HG02623 (cell line): ENCODE results near the gene MACROD2.
"Not testable (repeated sequence)": the region's sequence is repeated elsewhere in the genome, so short reads cannot be mapped to it uniquely, and the experiment has no call there.

Experiments
- ATAC-seq: cut with Tn5 transposase; IDR thresholded peaks from one replicate; pipeline ENCODE4 v1.9.1; 2021; ENCODE audit warnings: moderate library complexity; ENCODE audit not compliant: unreplicated experiment

Gene MACROD2

DNA sequence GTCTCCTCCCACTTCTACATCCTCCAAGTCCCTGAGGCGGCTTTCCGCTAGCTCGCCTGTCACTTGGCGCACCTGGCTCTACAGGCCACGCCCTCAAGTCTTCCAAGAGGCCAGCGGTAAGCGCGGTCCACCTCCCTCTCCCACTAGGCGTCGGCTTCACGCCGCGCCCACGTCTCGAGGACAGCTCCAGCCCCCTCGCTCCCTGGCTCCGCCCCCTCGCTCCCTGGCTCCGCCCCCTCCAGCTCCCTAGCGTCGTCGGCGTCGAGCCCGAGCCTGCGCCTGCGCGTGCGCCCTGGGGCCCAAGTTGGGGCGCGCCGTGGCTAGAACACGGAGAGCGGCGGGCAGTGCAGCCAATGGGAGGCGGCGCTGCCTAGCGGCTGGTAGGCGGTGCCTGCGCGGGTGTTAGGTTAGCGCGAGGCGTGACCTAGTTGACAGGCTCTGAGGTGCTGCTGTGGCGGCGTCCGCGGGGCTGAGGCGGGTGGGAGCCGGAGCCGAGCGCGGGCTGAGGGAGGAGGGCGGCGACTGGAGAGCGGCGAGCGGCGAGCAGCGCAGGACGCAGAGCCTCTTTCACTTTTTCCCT lies at the start of gene MACROD2:
TSS of gene MACROD2 (plus strand) at position 431 of the 580 bp plus-strand sequence.
- ATAC-seq: no peak

DNA sequence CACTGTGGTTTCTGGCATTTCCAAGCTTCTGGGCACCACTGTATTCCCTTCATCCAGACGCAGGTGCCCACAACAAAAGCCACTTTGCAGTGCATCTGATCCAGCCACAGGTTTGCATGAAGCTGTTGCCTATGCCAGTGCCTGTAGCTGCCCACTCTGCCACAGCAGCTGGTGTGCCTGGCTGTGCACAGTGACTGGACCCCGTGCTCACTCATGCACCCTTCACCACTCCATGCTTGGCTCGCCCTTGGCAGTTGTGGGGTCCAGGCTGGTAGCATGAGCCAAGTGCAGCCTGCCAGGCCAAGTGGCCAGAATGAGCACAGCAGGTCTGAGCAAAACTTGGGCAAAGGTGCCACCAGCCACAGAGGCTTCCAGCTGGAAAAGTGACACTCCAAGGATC lies 47.6 kb upstream of the MACROD2 start:
- ATAC-seq: no peak

- no peak for ATAC-seq
Measured at GRCh38 chr20:13953227-13953626, 42.1 kb upstream of the MACROD2 start.

DNA sequence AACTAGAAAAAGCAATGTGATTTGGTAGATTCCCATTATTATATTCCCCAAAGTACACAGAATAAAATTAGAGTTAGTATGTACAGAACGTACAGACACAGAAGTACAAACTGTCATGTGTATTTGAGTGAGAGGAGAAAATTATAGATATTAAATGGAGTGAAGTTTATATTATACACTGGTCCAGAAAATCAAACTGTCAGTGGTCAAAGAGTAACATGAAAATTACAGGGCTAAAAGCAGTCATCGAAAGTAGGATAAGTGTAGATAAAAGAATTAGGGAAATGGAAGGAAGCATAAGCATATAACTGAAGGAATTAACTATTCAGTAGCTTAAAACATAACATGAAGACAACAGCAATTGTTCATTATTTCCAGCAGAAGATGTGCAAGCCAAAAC lies 35.2 kb upstream of the MACROD2 start:
- no peak for ATAC-seq

- ATAC-seq: no peak
Measured at GRCh38 chr20:13960525-13960924, 34.8 kb upstream of the MACROD2 start.

DNA sequence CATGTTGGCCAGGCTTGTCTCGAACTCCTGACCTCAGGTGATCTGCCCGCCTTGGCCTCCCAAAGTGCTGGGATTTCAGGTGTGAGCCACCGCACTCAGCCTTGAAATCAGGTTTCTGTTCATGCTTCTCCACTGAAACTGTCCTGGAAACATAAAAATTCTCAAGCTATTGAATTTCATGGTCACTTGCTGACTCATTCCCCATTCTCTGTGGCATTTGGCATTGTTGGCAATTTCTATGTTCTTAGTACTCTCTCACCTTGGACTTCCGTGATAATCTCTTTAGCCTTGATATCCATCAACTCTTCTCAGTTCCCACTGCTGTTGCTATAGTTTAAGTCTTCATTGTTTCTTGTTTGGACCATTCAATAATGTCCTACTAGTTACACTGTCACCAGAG lies 11.1 kb upstream of the MACROD2 start:
- no peak for ATAC-seq

GRCh38 chr20:13990465-13990864 lies 4.9 kb upstream of the MACROD2 start, which contains the start of gene SEL1L2:
SEL1L2 (minus strand) TSS chr20:13990614; CDS start chr20:13990534, 80 bp downstream.
- no peak for ATAC-seq

DNA sequence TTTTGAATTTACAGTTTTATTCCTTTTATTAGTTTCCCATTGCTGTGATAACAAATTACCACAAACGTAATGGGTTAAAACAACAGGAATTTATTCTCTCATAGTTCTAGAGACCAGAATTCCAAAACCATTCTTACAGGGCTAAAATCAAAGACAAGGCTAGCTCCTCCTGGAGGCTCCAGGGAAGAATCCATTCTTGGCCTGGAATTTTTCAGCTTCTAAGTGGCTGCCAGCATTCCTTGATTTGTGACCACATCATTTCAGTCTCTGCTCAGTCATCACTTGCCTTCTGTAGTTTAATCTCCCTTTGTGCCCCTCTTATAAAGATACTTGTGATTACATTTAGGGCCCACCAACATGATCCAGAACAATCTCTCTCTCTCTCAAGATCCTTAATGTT lies 4.0 kb upstream of the MACROD2 start:
- no peak for ATAC-seq

GRCh38 chr20:13991955-13992354 lies 3.4 kb upstream of the MACROD2 start:
- not testable (repeated sequence) for ATAC-seq

DNA sequence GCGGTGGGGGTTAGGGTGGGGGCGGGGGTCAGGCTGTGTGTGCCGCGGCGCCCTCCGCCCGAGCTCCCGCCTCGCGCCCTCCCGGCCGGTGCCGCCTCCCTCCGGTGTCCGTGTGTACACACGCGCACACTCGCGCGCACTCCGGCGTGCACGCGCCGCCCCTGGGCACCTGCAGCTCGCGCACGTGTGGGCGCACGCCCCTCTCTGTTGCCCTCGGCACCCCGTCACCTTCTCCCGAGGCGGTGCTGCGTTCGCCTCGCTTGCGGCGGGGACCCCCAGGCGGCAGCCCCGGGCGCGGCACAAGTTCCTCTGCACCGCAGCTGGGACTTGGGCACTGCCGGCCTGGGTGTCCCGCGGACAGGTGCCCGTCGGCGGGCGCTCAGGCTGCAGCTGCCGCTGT lies 525 bp downstream of the MACROD2 start:
- ATAC-seq: no peak

DNA sequence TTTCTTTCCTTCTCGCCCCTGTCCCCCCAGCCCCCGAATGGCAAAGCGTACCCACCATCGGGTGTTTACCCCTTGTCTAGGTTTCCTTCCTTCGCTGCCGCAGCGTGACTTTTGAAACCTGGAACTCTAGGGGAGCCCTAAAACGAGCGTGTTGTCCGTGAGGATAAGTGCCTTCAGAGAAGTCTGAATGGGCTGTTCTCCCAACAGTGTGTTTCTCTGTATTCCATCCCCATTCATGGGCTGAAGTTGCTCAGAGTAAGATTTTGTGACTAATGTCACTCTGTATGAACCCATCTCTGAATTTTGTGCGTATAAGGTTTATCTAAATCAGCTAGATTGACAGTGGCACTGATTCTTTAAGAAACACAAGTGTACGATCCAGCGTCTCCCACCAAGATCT lies 949 bp downstream of the MACROD2 start:
- ATAC-seq: no peak

GRCh38 chr20:14000917-14001316 lies 5.6 kb downstream of the MACROD2 start:
- ATAC-seq: no peak

- ATAC-seq: no peak
Measured at GRCh38 chr20:14005996-14006395, 10.7 kb downstream of the MACROD2 start.

GRCh38 chr20:14009208-14009607 lies 13.9 kb downstream of the MACROD2 start:
- no peak for ATAC-seq

DNA sequence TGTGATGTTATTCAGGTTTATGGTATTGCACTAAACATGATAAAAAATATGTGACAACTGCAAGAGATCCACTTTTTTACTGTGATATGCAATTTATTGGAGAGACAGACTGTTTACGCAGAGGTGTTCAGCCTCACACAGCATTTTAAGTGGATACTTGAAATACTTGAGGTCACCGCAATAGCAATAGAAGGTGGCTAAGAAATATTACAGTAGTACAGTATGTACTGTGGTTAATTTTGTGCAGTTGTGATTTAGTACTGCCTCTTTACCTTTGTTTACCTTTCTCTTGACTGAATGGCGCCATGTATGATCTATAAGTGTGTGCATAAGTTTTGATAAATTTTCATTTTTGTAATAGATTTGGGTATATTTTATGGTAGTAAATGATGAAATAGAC lies 17.4 kb downstream of the MACROD2 start:
- ATAC-seq: no peak

- ATAC-seq: no peak
Measured at GRCh38 chr20:14030991-14031390, 35.7 kb downstream of the MACROD2 start.

- ATAC-seq: no peak
Measured at GRCh38 chr20:14033310-14033709, 38.0 kb downstream of the MACROD2 start.

- no peak for ATAC-seq
Measured at GRCh38 chr20:14036567-14036966, 41.3 kb downstream of the MACROD2 start.

DNA sequence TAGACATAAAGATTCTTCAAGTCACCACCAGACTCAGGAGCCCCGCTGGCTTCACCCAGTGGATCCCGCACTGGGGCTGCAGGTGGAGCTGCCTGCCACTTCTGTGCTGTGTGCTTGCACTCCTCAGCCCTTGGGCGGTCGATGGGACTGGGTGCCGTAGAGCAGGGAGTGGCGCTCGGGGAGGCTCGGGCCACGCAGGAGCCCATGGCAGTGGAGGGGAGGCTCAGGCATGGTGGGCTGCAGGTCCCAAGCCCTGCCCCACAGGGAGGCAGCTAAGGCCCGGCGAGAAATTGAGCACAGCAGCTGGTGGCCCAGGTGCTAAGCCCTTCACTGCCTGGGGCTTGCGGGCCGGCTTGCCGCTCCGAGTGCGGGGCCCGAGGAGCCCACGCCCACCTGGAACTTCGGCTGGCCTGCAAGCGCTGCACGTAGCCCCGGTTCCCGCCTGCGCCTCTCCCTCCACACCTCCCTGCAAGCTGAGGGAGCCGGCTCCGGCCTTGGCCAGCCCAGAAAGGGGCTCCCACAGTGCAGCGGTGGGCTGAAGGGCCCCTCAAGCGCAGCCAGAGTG lies 49.5 kb downstream of the MACROD2 start:
- ATAC-seq: not testable (repeated sequence)

GRCh38 chr20:14046534-14046933 lies 51.2 kb downstream of the MACROD2 start:
- ATAC-seq: no peak

- ATAC-seq: peak; percentile 72
Measured at GRCh38 chr20:14049111-14049510, 53.8 kb downstream of the MACROD2 start.

- no peak for ATAC-seq
Measured at GRCh38 chr20:14051454-14051853, 56.1 kb downstream of the MACROD2 start.

- no peak for ATAC-seq
Measured at GRCh38 chr20:14055127-14055742, 59.9 kb downstream of the MACROD2 start.
